K562 (cell line): Measurements from ENCODE around the gene UIMC1.
"Not testable (repeated sequence)": the region's sequence is repeated elsewhere in the genome, so short reads cannot be mapped to it uniquely, and the experiment has no call there.

Experiments used
- ARHGAP35 ChIP-seq: fragments of 450-650 bp; IDR thresholded peaks from 2 replicates; pipeline ENCODE4 v1.6.1; 2018; ENCODE audit not compliant: partially characterized antibody
- EP300 ChIP-seq: IDR thresholded peaks from 2 replicates; pipeline ENCODE4 v1.6.1; 2012; ENCODE audit warnings: low read length, improper control_type of control experiment
- FOXK2 ChIP-seq, 2 experiments: fragments of 450-650 bp; IDR thresholded peaks in 1 of 2; conservative IDR thresholded peaks in 1 of 2; 2 replicates each; pipeline ENCODE4 v1.6.1; 2016; ENCODE audit warnings: low read depth in 2 of 2, mild to moderate bottlenecking in 1 of 2
- MTF1 ChIP-seq: fragments of 250-450 bp; sonication (Bioruptor Pico); IDR thresholded peaks from 2 replicates; pipeline ENCODE4 v1.9.0; 2021; ENCODE audit warnings: moderate library complexity, mild to moderate bottlenecking, inconsistent platforms, borderline replicate concordance
- NRF1 ChIP-seq, 2 experiments: fragments of 450-650 bp; IDR thresholded peaks in 1 of 2; conservative IDR thresholded peaks in 1 of 2; 2 replicates each; pipeline ENCODE4 v1.6.1; 2014; ENCODE audit warnings: mild to moderate bottlenecking in 2 of 2
- PCBP2 ChIP-seq: fragments of 200-400 bp; formaldehyde crosslinking; IDR thresholded peaks from 2 replicates; pipeline ENCODE4 v1.6.1; 2018; ENCODE audit warnings: low read length, low read depth, mild to moderate bottlenecking, moderate library complexity; ENCODE audit not compliant: poor library complexity, severe bottlenecking
- POLR2AphosphoS5 ChIP-seq: IDR thresholded peaks from 2 replicates; pipeline ENCODE4 v1.6.1; 2011; ENCODE audit warnings: mild to moderate bottlenecking, low read depth, low read length, moderate library complexity; ENCODE audit not compliant: control insufficient read depth, insufficient read depth
- YY1 ChIP-seq, 3 experiments: IDR thresholded peaks; 2 replicates each; pipeline ENCODE4 v1.6.1; 2011; ENCODE audit warnings: low read length in 2 of 3, mild to moderate bottlenecking in 2 of 3, moderate library complexity in 2 of 3, borderline replicate concordance in 1 of 3, control low read depth in 1 of 3, low read depth in 1 of 3; ENCODE audit not compliant: insufficient read depth in 3 of 3, insufficient replicate concordance in 2 of 3, control insufficient read depth in 1 of 3, insufficient read length in 1 of 3; ENCODE audit errors: extremely low read depth in 1 of 3

DNA sequence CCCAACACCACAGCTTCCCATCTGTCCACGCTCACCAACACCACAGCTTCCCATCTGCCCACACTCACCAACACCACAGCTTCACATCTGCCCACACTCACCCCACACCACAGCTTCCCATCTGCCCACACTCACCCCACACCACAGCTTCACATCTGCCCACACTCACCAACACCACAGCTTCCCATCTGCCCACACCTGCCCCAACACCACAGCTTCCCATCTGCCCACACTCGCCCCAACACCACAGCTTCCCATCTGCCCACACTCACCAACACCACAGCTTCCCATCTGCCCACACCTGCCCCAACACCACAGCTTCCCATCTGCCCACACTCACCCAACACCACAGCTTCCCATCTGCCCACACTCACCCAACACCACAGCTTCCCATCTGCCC is 134.0 kb downstream of the UIMC1 start:
- not testable (repeated sequence) for TF ChIP-seq YY1 (IDR thresholded peaks at IDR 0.05; ENCODE audit: borderline replicate concordance in 1 of 3, control insufficient read depth in 1 of 3, extremely low read depth in 1 of 3, insufficient read depth in 3 of 3, insufficient read length in 1 of 3, insufficient replicate concordance in 2 of 3, low read depth in 1 of 3, low read length in 2 of 3); PCBP2; FOXK2 (conservative IDR thresholded peaks at IDR 0.05 in 1 of 2, IDR thresholded peaks at IDR 0.05 in 1 of 2; ENCODE audit: low read depth in 2 of 2); MTF1 (CRISPR knock-in tag); EP300; NRF1 (conservative IDR thresholded peaks at IDR 0.05 in 1 of 2, IDR thresholded peaks at IDR 0.05 in 1 of 2); ARHGAP35; POLR2AphosphoS5
